CD14-positive monocyte (primary cell): ENCODE measurements around the gene SLC39A12. TPM values are rescaled to one million over a fixed set of nuclear protein-coding genes. Genes with fewer than 3 reads are reported as not detected.

Source experiments
- DNase-seq, 3 donors: peaks; one replicate each; pipeline ENCODE4 v3.0.0-alpha.2; 2011 to 2022
- H2AFZ ChIP-seq: 2 replicates; pipeline ENCODE4 v1.6.0; 2012; ENCODE audit warnings: mild to moderate bottlenecking, low read depth, low read length, inconsistent platforms; ENCODE audit not compliant: insufficient read depth, poor library complexity, severe bottlenecking
- H3K27ac ChIP-seq, 2 donors: 1 replicate in 1 of 2; 2 replicates in 1 of 2; pipeline ENCODE4 v1.5.1; 2012 to 2013; ENCODE audit warnings: low read length in 2 of 2, control low read depth in 1 of 2, inconsistent platforms in 1 of 2, low read depth in 1 of 2, mild to moderate bottlenecking in 1 of 2
- H3K27me3 ChIP-seq, 2 donors: one replicate each; pipeline versions ENCODE4 v1.6.0 to v1.6.1; 2011 to 2013; ENCODE audit warnings: low read length in 2 of 2; ENCODE audit not compliant: control insufficient read depth in 2 of 2, insufficient read depth in 2 of 2
- H3K36me3 ChIP-seq, 2 donors: replicated peaks in 1 of 2; 1 replicate in 1 of 2; 2 replicates in 1 of 2; pipeline versions ENCODE4 v1.5.1 to v1.6.1; 2012 to 2013; ENCODE audit warnings: low read length in 2 of 2, control low read depth in 1 of 2, inconsistent platforms in 1 of 2, mild to moderate bottlenecking in 1 of 2; ENCODE audit not compliant: insufficient read depth in 2 of 2, control insufficient read depth in 1 of 2
- H3K4me1 ChIP-seq, 2 donors: 1 replicate in 1 of 2; 2 replicates in 1 of 2; pipeline versions ENCODE4 v1.5.1 to v1.6.1; 2012 to 2013; ENCODE audit warnings: low read length in 2 of 2, control low read depth in 1 of 2, inconsistent platforms in 1 of 2, mild to moderate bottlenecking in 1 of 2, moderate library complexity in 1 of 2; ENCODE audit not compliant: insufficient read depth in 2 of 2, control insufficient read depth in 1 of 2
- H3K4me2 ChIP-seq: replicated peaks from 2 replicates; pipeline ENCODE3; 2012; ENCODE audit warnings: low read length, moderate library complexity, mild to moderate bottlenecking; ENCODE audit not compliant: poor library complexity, severe bottlenecking; ENCODE audit errors: extremely low read depth
- H3K4me3 ChIP-seq, 3 experiments: fragments of 200-600 bp in 1 of 3; sonication (generic) in 1 of 3; replicated peaks in 1 of 3; 1 replicate in 2 of 3; 2 replicates in 1 of 3; pipeline ENCODE4 v1.5.1; 2011 to 2013; ENCODE audit warnings: low read length in 3 of 3, mild to moderate bottlenecking in 3 of 3, control low read depth in 2 of 3, low read depth in 2 of 3, inconsistent platforms in 1 of 3, moderate library complexity in 1 of 3
- H3K79me2 ChIP-seq: 2 replicates; pipeline ENCODE4 v1.6.0; 2012; ENCODE audit warnings: mild to moderate bottlenecking, control low read depth, inconsistent platforms, low read length, moderate library complexity; ENCODE audit not compliant: insufficient read depth
- H3K9ac ChIP-seq: 2 replicates; pipeline ENCODE4 v1.6.0; 2017; ENCODE audit warnings: low read length, mild to moderate bottlenecking; ENCODE audit not compliant: insufficient read depth, poor library complexity, severe bottlenecking
- H3K9me3 ChIP-seq, 2 donors: replicated peaks in 1 of 2; 1 replicate in 1 of 2; 2 replicates in 1 of 2; pipeline versions ENCODE4 v1.5.1 to v1.6.1; 2012 to 2013; ENCODE audit warnings: low read length in 2 of 2, control low read depth in 1 of 2; ENCODE audit not compliant: control insufficient read depth in 1 of 2, insufficient read depth in 1 of 2
- H4K20me1 ChIP-seq: 2 replicates; pipeline ENCODE4 v1.6.0; 2012; ENCODE audit warnings: mild to moderate bottlenecking, low read length, control low read depth, moderate library complexity; ENCODE audit not compliant: insufficient read depth
- H3K27ac Mint-ChIP-seq, 7 donors: one replicate each; pipeline ENCODE4 v1.8.0; 2020; ENCODE audit warnings: mild to moderate bottlenecking in 7 of 7, mixed read lengths in 7 of 7, moderate library complexity in 6 of 7, inconsistent platforms in 2 of 7
- H3K27me3 Mint-ChIP-seq, 3 donors: one replicate each; pipeline ENCODE4 v1.8.0; 2021 to 2022; ENCODE audit warnings: low read depth in 3 of 3, mild to moderate bottlenecking in 3 of 3, mixed read lengths in 3 of 3, moderate library complexity in 3 of 3, inconsistent platforms in 1 of 3
- H3K36me3 Mint-ChIP-seq, 2 donors: one replicate each; pipeline ENCODE4 v1.8.0; 2020; ENCODE audit warnings: mixed read lengths in 2 of 2, inconsistent platforms in 1 of 2, mild to moderate bottlenecking in 1 of 2
- H3K4me1 Mint-ChIP-seq: one replicate; pipeline ENCODE4 v1.8.0; 2020; ENCODE audit warnings: mild to moderate bottlenecking, mixed read lengths
- H3K4me3 Mint-ChIP-seq, 2 donors: one replicate each; pipeline ENCODE4 v1.8.0; 2020; ENCODE audit warnings: mild to moderate bottlenecking in 2 of 2, mixed read lengths in 2 of 2, moderate library complexity in 1 of 2
- H3K9me3 Mint-ChIP-seq, 7 donors: one replicate each; pipeline ENCODE4 v1.8.0; 2020 to 2022; ENCODE audit warnings: mixed read lengths in 7 of 7, mild to moderate bottlenecking in 6 of 7, moderate library complexity in 6 of 7, inconsistent platforms in 2 of 7
- WGBS: methylation state at CpG from one replicate; pipeline ENCODE4 v1.1.5; 2013; ENCODE audit warnings: missing lambda C conversion rate; ENCODE audit not compliant: insufficient coverage; 5-methylcytosine and 5-hydroxymethylcytosine counted together
- intact Hi-C, 2 donors: fragments of 100-400 bp; cut with micrococcal nuclease; formaldehyde crosslinking; loops; one replicate each; pipeline versions ENCODE4 v1.15.0 to v1.15.1; 2023
- polyA plus RNA-seq, 3 donors: library from polyadenylated mRNA; depleted of rRNA in 1 of 3; unstranded in 2 of 3; stranded (reverse) in 1 of 3; fragments of 300-500 nt in 2 of 3; fragments of >200 nt in 1 of 3; fragmentation: Illumina TruSeq in 2 of 3; gene quantifications; 1 replicate in 2 of 3; 2 replicates in 1 of 3; pipeline ENCODE4 v1.2.3, GENCODE V29; 2012 to 2021
- TF ChIP-seq, protein P1 (sequence below): fragments of 200-600 bp; IDR thresholded peaks from one replicate; pipeline ENCODE4 v1.8.0; 2022; ENCODE audit warnings: antibody characterized with exemption, mild to moderate bottlenecking

The SLC39A12 gene
- polyA plus RNA-seq, 3 donors, result not detected

DNA sequence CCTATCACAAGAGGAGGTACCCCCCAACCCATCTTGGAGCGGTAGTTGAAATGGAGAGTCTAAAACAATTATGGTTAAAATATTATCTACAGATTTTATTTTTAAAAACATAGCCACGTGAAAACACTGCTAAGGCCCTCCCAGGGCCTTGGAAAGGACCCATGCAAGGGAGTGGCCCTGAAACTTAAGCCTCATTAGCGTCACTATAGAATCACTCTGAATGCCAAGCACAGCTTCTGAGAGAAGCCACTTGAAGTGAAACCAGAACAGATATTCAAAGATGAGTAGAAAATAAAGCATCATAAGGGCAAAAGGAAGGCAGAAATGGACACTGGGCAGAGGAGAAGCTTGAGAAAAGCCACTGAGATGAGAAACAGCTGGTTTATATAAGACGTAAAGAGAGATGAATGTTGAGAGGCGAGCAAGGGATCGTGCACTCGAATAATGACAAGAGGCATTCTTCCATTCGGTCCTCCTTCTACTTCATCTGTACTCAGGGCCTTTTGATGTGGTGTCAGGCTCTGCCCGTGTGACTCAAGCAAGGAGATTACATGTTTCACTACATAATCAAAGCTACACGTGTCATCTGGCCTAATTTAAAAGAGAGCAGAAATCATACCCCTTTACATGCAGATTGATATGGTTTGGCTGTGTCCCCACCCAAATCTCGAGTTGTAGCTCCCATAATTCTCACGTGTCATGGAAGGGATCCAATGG is 33.4 kb upstream of the SLC39A12 start:
- no peak overlapping the region for H2AFZ ChIP-seq
- H3K4me3 ChIP-seq, result no peak overlapping the region
- H3K79me2 ChIP-seq, result no peaks in the 10 kb centered on the region
- H3K4me2 ChIP-seq, result no peak overlapping the region
- H3K9me3 ChIP-seq, result no peaks in the 10 kb centered on the region
- no peak overlapping the region for H3K9ac ChIP-seq
- 87% methylated on average over 6 of the region's 12 CpGs for WGBS
- H3K27me3 ChIP-seq, result no peaks in the 10 kb centered on the region
- H3K4me1 ChIP-seq, result no peaks in the 10 kb centered on the region
- TF ChIP-seq, protein P1, sequence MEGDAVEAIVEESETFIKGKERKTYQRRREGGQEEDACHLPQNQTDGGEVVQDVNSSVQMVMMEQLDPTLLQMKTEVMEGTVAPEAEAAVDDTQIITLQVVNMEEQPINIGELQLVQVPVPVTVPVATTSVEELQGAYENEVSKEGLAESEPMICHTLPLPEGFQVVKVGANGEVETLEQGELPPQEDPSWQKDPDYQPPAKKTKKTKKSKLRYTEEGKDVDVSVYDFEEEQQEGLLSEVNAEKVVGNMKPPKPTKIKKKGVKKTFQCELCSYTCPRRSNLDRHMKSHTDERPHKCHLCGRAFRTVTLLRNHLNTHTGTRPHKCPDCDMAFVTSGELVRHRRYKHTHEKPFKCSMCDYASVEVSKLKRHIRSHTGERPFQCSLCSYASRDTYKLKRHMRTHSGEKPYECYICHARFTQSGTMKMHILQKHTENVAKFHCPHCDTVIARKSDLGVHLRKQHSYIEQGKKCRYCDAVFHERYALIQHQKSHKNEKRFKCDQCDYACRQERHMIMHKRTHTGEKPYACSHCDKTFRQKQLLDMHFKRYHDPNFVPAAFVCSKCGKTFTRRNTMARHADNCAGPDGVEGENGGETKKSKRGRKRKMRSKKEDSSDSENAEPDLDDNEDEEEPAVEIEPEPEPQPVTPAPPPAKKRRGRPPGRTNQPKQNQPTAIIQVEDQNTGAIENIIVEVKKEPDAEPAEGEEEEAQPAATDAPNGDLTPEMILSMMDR, result no peak
- intact Hi-C loops, result no loop called here
- H4K20me1 ChIP-seq, result no peaks in the 10 kb centered on the region
- no peak overlapping the region for H3K27ac ChIP-seq
- Mint-ChIP-seq H3K4me3 (no peak overlapping the region), H3K4me1 (no peaks in the 10 kb centered on the region), H3K36me3 (no peaks in the 10 kb centered on the region), H3K27me3 (peaks cover 0 to 6% (median 0%) of the 10 kb centered on the region in 3 donors), H3K9me3 (peaks cover 10 to 28% (median 14%) of the 10 kb centered on the region in 7 donors), H3K27ac (no peak overlapping the region)
- DNase-seq, result no peak
- no peaks in the 10 kb centered on the region for H3K36me3 ChIP-seq

DNA sequence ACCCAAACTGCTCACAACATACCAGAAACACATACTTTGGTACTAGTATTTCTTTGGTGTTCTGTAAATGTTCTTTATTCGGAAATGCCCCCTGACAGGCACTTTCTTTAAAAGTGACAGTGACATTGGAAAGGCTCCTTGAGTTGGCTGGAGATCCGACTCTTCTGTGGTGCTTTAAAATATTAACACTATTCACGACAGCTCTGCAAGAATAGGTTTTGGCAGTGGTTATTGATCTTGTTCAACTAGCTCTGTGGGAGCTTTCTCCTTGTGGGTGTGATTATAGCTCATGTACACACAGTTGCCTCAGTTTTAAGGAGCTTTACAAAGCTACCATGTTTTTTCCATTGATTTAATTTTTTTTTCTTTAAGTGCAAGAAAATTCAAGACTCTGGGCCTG is 30.3 kb upstream of the SLC39A12 start:
- H3K4me1 ChIP-seq, result no peaks in the 10 kb centered on the region
- Mint-ChIP-seq H3K27me3 (peaks cover 0 to 8% (median 0%) of the 10 kb centered on the region in 3 donors), H3K27ac (no peak overlapping the region), H3K9me3 (peaks cover 12 to 30% (median 18%) of the 10 kb centered on the region in 7 donors), H3K4me3 (no peak overlapping the region), H3K4me1 (no peaks in the 10 kb centered on the region), H3K36me3 (no peaks in the 10 kb centered on the region)
- H3K27ac ChIP-seq, result no peak overlapping the region
- no peak overlapping the region for H3K4me2 ChIP-seq
- H4K20me1 ChIP-seq, result no peaks in the 10 kb centered on the region
- H3K4me3 ChIP-seq, result no peak overlapping the region
- no peak for DNase-seq
- no peaks in the 10 kb centered on the region for H3K79me2 ChIP-seq
- no peak overlapping the region for H3K9ac ChIP-seq
- no peaks in the 10 kb centered on the region for H3K27me3 ChIP-seq
- 76% methylated on average over 2 of the region's 3 CpGs for WGBS
- H3K36me3 ChIP-seq, result no peaks in the 10 kb centered on the region
- H2AFZ ChIP-seq, result no peak overlapping the region
- no peaks in the 10 kb centered on the region for H3K9me3 ChIP-seq
- TF ChIP-seq, protein P1, result no peak
- intact Hi-C loops, result no loop called here
